WTC11 (cell line): ENCODE measurements around the gene ITGAV. TPM values are rescaled to one million over a fixed set of nuclear protein-coding genes. Genes with fewer than 3 reads are reported as not detected.

Experiments used
- ATAC-seq: fragments of 200-7000 bp; cut with Tn5 transposase; 2 replicates; pipeline ENCODE4 v1.10.0; 2021; ENCODE audit warnings: mild to moderate bottlenecking, moderate library complexity
- CTCF ChIA-PET: fragments of 300-600 bp; sonication (Branson Sonifier 250); formaldehyde crosslinking; loops from one replicate; lab custom pipeline; 2021; ENCODE audit warnings: antibody characterized with exemption; lab: Charles Lee
- POLR2A ChIA-PET: fragments of 350-600 bp; sonication (Branson Sonifier 250); formaldehyde crosslinking; loops from one replicate; lab custom pipeline; 2021; ENCODE audit warnings: antibody characterized with exemption; lab: Charles Lee
- DNase-seq: peaks from one replicate; pipeline ENCODE4 v3.0.0; 2021; ENCODE audit warnings: low spot score
- H3K27ac Mint-ChIP-seq: 2 replicates; pipeline ENCODE4 v1.8.0; 2021; ENCODE audit warnings: mixed read lengths
- H3K27me3 Mint-ChIP-seq: 2 replicates; pipeline ENCODE4 v1.8.0; 2021; ENCODE audit warnings: low read depth, mild to moderate bottlenecking, moderate library complexity, mixed read lengths
- H3K36me3 Mint-ChIP-seq: 2 replicates; pipeline ENCODE4 v1.8.0; 2021; ENCODE audit warnings: mixed read lengths
- H3K4me1 Mint-ChIP-seq: 2 replicates; pipeline ENCODE4 v1.8.0; 2022; ENCODE audit warnings: mixed read lengths
- H3K4me3 Mint-ChIP-seq: 2 replicates; pipeline ENCODE4 v1.8.0; 2021; ENCODE audit warnings: mild to moderate bottlenecking, moderate library complexity, mixed read lengths
- H3K9me3 Mint-ChIP-seq: 2 replicates; pipeline ENCODE4 v1.8.0; 2021; ENCODE audit warnings: mixed read lengths
- ATF3 ChIP-seq: sonication (generic); formaldehyde crosslinking; conservative IDR thresholded peaks from 2 replicates; pipeline ENCODE4 v1.8.1; 2022; ENCODE audit warnings: mild to moderate bottlenecking, missing genetic modification reagents
- CREM ChIP-seq: sonication (generic); formaldehyde crosslinking; IDR thresholded peaks from 2 replicates; pipeline ENCODE4 v1.8.1; 2022; ENCODE audit warnings: mild to moderate bottlenecking, missing genetic modification reagents, moderate library complexity
- CTCF ChIP-seq: fragments of 200-600 bp; IDR thresholded peaks from 2 replicates; pipeline ENCODE4 v1.8.0; 2022; ENCODE audit warnings: antibody characterized with exemption
- E2F4 ChIP-seq: sonication (generic); formaldehyde crosslinking; IDR thresholded peaks from 2 replicates; pipeline ENCODE4 v1.8.1; 2022; ENCODE audit warnings: low read depth, mild to moderate bottlenecking, moderate library complexity, missing genetic modification reagents, borderline replicate concordance
- E2F5 ChIP-seq: sonication (generic); formaldehyde crosslinking; IDR thresholded peaks from 2 replicates; pipeline ENCODE4 v1.8.1; 2022; ENCODE audit warnings: mild to moderate bottlenecking, moderate library complexity, missing genetic modification reagents
- ETV6 ChIP-seq: sonication (generic); formaldehyde crosslinking; IDR thresholded peaks from 2 replicates; pipeline ENCODE4 v1.8.1; 2022; ENCODE audit warnings: mild to moderate bottlenecking, missing genetic modification reagents
- FOXJ3 ChIP-seq: sonication (generic); formaldehyde crosslinking; IDR thresholded peaks from 2 replicates; pipeline ENCODE4 v1.9.0; 2021; ENCODE audit warnings: missing genetic modification reagents, mild to moderate bottlenecking, borderline replicate concordance
- GABPB1 ChIP-seq: sonication (generic); formaldehyde crosslinking; IDR thresholded peaks from 2 replicates; pipeline ENCODE4 v1.8.1; 2023; ENCODE audit warnings: mild to moderate bottlenecking, missing genetic modification reagents
- GRHL2 ChIP-seq: fragments of 250-450 bp; sonication (Bioruptor Pico); IDR thresholded peaks from 2 replicates; pipeline ENCODE4 v1.8.0; 2022; ENCODE audit warnings: mild to moderate bottlenecking, moderate library complexity; ENCODE audit not compliant: insufficient replicate concordance, severe bottlenecking
- IRF2 ChIP-seq: sonication (generic); formaldehyde crosslinking; IDR thresholded peaks from 2 replicates; pipeline ENCODE4 v1.8.0; 2022; ENCODE audit warnings: low read depth, missing genetic modification reagents, borderline replicate concordance
- JUN ChIP-seq: sonication (generic); formaldehyde crosslinking; IDR thresholded peaks from 2 replicates; pipeline ENCODE4 v1.8.0; 2023; ENCODE audit warnings: mild to moderate bottlenecking, missing genetic modification reagents
- MLX ChIP-seq: sonication (generic); formaldehyde crosslinking; IDR thresholded peaks from 2 replicates; pipeline ENCODE4 v1.8.1; 2023; ENCODE audit warnings: mild to moderate bottlenecking, missing genetic modification reagents, moderate library complexity
- MXD4 ChIP-seq: fragments of 250-450 bp; sonication (Bioruptor Pico); IDR thresholded peaks from 2 replicates; pipeline ENCODE4 v1.8.0; 2021; ENCODE audit warnings: mild to moderate bottlenecking, moderate library complexity, borderline replicate concordance
- OVOL2 ChIP-seq: fragments of 250-450 bp; sonication (Bioruptor Pico); IDR thresholded peaks from 2 replicates; pipeline ENCODE4 v1.9.0; 2021; ENCODE audit warnings: mild to moderate bottlenecking, borderline replicate concordance
- PREB ChIP-seq: sonication (generic); formaldehyde crosslinking; IDR thresholded peaks from 2 replicates; pipeline ENCODE4 v1.8.1; 2022; ENCODE audit warnings: mild to moderate bottlenecking, missing genetic modification reagents, moderate library complexity, borderline replicate concordance
- SMAD4 ChIP-seq: sonication (generic); formaldehyde crosslinking; IDR thresholded peaks from 2 replicates; pipeline ENCODE4 v1.8.0; 2022; ENCODE audit warnings: mild to moderate bottlenecking, missing genetic modification reagents
- TCF7 ChIP-seq: sonication (generic); formaldehyde crosslinking; IDR thresholded peaks from 2 replicates; pipeline ENCODE4 v1.8.0; 2022; ENCODE audit warnings: mild to moderate bottlenecking, low read depth, missing genetic modification reagents, moderate library complexity
- ZNF219 ChIP-seq: sonication (generic); formaldehyde crosslinking; IDR thresholded peaks from 2 replicates; pipeline ENCODE4 v1.8.0; 2023; ENCODE audit warnings: missing genetic modification reagents, mild to moderate bottlenecking, borderline replicate concordance
- ZNF317 ChIP-seq: sonication (generic); formaldehyde crosslinking; IDR thresholded peaks from 2 replicates; pipeline ENCODE4 v1.8.1; 2023; ENCODE audit warnings: low read depth, mild to moderate bottlenecking, moderate library complexity, missing genetic modification reagents, borderline replicate concordance
- ZNF416 ChIP-seq: fragments of 250-450 bp; sonication (Bioruptor Pico); IDR thresholded peaks from 2 replicates; pipeline ENCODE4 v1.9.0; 2021; ENCODE audit warnings: mild to moderate bottlenecking, inconsistent platforms
- ZSCAN18 ChIP-seq: fragments of 250-450 bp; sonication (Bioruptor Pico); IDR thresholded peaks from 2 replicates; pipeline ENCODE4 v2.1.2; 2022; ENCODE audit warnings: mild to moderate bottlenecking, moderate library complexity
- total RNA-seq: library from RNA; stranded (reverse); gene quantifications from 3 replicates; pipeline ENCODE4 v1.2.3, GENCODE V29; 2021

ITGAV gene
- total RNA-seq, 1 experiment from 2014 or later, result 30.0 TPM

- TF ChIP-seq CTCF, result no peak
Measured at GRCh38 chr2:186653511-186653910, 63.7 kb downstream of the ITGAV start (continued).

GRCh38 chr2:186659383-186659782 is 69.5 kb downstream of the ITGAV start:
- no peak for DNase-seq
- Mint-ChIP-seq H3K27me3 (no peaks in the 10 kb centered on the region), H3K4me3 (no peak overlapping the region), H3K27ac (no peak overlapping the region), H3K4me1 (peaks cover 4% of the 10 kb centered on the region), H3K9me3 (no peaks in the 10 kb centered on the region), H3K36me3 (peaks cover 7% of the 10 kb centered on the region; the same call in 1 of the 2 replicates)
- CTCF ChIA-PET, result no interaction called here
- no peak for ATAC-seq
- POLR2A ChIA-PET, result no interaction called here
- TF ChIP-seq E2F4, result no peak
- TF ChIP-seq GRHL2 (CRISPR knock-in tag), result no peak
- TF ChIP-seq MLX (CRISPR knock-in tag), result no peak
- no peak for TF ChIP-seq TCF7 (CRISPR knock-in tag)
- no peak for TF ChIP-seq ATF3 (CRISPR knock-in tag)
- TF ChIP-seq CREM (CRISPR knock-in tag), result no peak
- TF ChIP-seq FOXJ3 (CRISPR knock-in tag), result no peak

- peaks cover 35% of the 10 kb centered on the region for H3K36me3 Mint-ChIP-seq
- POLR2A ChIA-PET, result no interaction called here
- H3K4me3 Mint-ChIP-seq, result no peak overlapping the region
- H3K27ac Mint-ChIP-seq, result no peak overlapping the region
- no peak for DNase-seq
- CTCF ChIA-PET, result interaction anchor here (0.8 kb wide), 1 partner anchor 117 kb away, joined by 3 read pairs; no protein-coding TSS in a partner anchor
- no peaks in the 10 kb centered on the region for H3K9me3 Mint-ChIP-seq
- H3K27me3 Mint-ChIP-seq, result no peaks in the 10 kb centered on the region
- no peak for ATAC-seq
- H3K4me1 Mint-ChIP-seq, result peaks cover 4% of the 10 kb centered on the region
- TF ChIP-seq E2F4 (no peak), ZNF416 (CRISPR knock-in tag) (no peak), OVOL2 (no peak), GABPB1 (CRISPR knock-in tag) (no peak), ZNF219 (no peak), FOXJ3 (CRISPR knock-in tag) (no peak), ETV6 (CRISPR knock-in tag) (no peak), MXD4 (CRISPR knock-in tag) (no peak)
Measured at GRCh38 chr2:186664385-186665043, 74.7 kb downstream of the ITGAV start.

- CTCF ChIA-PET, result no interaction called here
- peaks cover 80% of the 10 kb centered on the region for H3K36me3 Mint-ChIP-seq
- TF ChIP-seq ZSCAN18 (CRISPR knock-in tag) (no peak), E2F5 (CRISPR knock-in tag) (no peak), JUN (CRISPR knock-in tag) (no peak), PREB (CRISPR knock-in tag) (no peak), IRF2 (CRISPR knock-in tag) (no peak), ZNF317 (no peak), SMAD4 (CRISPR knock-in tag) (no peak), ATF3 (CRISPR knock-in tag) (no peak)
Measured at GRCh38 chr2:186669146-186669545, 79.3 kb downstream of the ITGAV start.

More at GRCh38 chr2:186669146-186669545, 79.3 kb downstream of the ITGAV start:
- H3K27ac Mint-ChIP-seq, result no peak overlapping the region
- H3K4me3 Mint-ChIP-seq, result no peak overlapping the region
- no peaks in the 10 kb centered on the region for H3K4me1 Mint-ChIP-seq
- POLR2A ChIA-PET, result no interaction called here
- ATAC-seq, result no peak
- no peaks in the 10 kb centered on the region for H3K27me3 Mint-ChIP-seq
- no peak for DNase-seq
- H3K9me3 Mint-ChIP-seq, result peaks cover 18% of the 10 kb centered on the region
